Mucosa of descending colon (tissue), 3 donors: Measurements from ENCODE around the gene ZSCAN31. TPM values are rescaled to one million over a fixed set of nuclear protein-coding genes. Genes with fewer than 3 reads are reported as not detected.
"Not testable (repeated sequence)": the region's sequence is repeated elsewhere in the genome, so short reads cannot be mapped to it uniquely, and the experiment has no call there.

Source experiments
- ATAC-seq: fragments of 200-7000 bp; cut with Tn5 transposase; one replicate; pipeline ENCODE4 v1.9.1; 2020; ENCODE audit warnings: mild to moderate bottlenecking, moderate library complexity
- DNase-seq, 3 donors: peaks; one replicate each; pipeline ENCODE4 v3.0.0-alpha.2; 2020
- H3K36me3 ChIP-seq: fragments of 200-600 bp; one replicate; pipeline ENCODE4 v1.8.0; 2021; ENCODE audit warnings: low read depth, mild to moderate bottlenecking
- H3K4me1 ChIP-seq: fragments of 200-600 bp; one replicate; pipeline ENCODE4 v1.8.0; 2021; ENCODE audit warnings: low read depth, mild to moderate bottlenecking
- H3K4me3 ChIP-seq: fragments of 200-600 bp; one replicate; pipeline ENCODE4 v1.8.0; 2021; ENCODE audit warnings: mild to moderate bottlenecking
- H3K9me3 ChIP-seq: fragments of 200-600 bp; one replicate; pipeline ENCODE4 v1.8.0; 2021; ENCODE audit warnings: mild to moderate bottlenecking
- CTCF ChIP-seq: fragments of 200-600 bp; IDR thresholded peaks from one replicate; pipeline ENCODE4 v1.8.0; 2022; ENCODE audit warnings: antibody characterized with exemption, mild to moderate bottlenecking
- intact Hi-C, 2 donors: fragments of 100-400 bp; cut with DNase I in 1 of 2; cut with micrococcal nuclease in 1 of 2; formaldehyde crosslinking; loops; one replicate each; pipeline versions ENCODE4 v1.11.0 to v1.11.1; 2022; cut with DNase I, micrococcal nuclease
- total RNA-seq, 3 donors: library from RNA; stranded (reverse); fragmentation: NEBNext Ultra II Directional in 2 of 3; extraction: Animal tissue kit (Norgen Biotek cat#: 25700) in 2 of 3; gene quantifications; one replicate each; pipeline versions ENCODE4 v1.2.1 to v1.2.4, GENCODE V29; 2021 to 2023
- donor health status: DM: no; HTN: no; CAD: no; lungs with moderate emphysema.
- donor health status: DM: no; HTN: no; CAD: no.
- donor health status: DM: no; HTN: yes; CAD: no.

ZSCAN31 gene
- total RNA-seq, 3 donors from 2014 or later, result 6.3 to 20.5 (median 8.7) TPM

GRCh38 chr6:28311139-28311823 lies 24.7 kb downstream of the ZSCAN31 start:
- no peaks in the 10 kb centered on the region for H3K36me3 ChIP-seq
- H3K9me3 ChIP-seq, result peaks cover 10% of the 10 kb centered on the region
- H3K4me3 ChIP-seq, result no peak overlapping the region
- no peak for ATAC-seq
- no peaks in the 10 kb centered on the region for H3K4me1 ChIP-seq
- DNase-seq, result no peak
- intact Hi-C loops, result no loop called here
- no peak for TF ChIP-seq CTCF

- H3K4me3 ChIP-seq, ATAC-seq, intact Hi-C loops, H3K4me1 ChIP-seq, DNase-seq, H3K36me3 ChIP-seq: not testable (repeated sequence)
- peaks cover 15% of the 10 kb centered on the region for H3K9me3 ChIP-seq
Measured at GRCh38 chr6:28306363-28306762, 29.6 kb downstream of the ZSCAN31 start.

DNA sequence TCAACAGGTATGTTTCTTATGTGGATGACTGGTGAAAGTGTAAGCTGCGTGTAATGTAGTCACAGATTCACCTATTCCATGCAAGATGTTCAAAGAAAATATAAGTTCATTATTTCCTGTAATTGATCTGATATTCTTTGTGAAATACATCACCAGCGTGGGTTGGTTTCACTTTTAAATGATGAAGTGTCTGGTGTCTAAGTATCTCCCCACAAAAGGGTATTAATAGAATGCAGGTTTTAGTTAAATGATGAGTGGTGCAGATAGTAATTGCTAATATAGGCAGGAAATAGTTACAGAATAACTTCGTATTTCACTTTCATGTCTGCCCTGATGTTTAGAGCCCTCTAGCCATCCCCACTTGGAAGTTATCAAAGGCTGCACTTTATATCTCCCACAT lies 32.4 kb downstream of the ZSCAN31 start:
- intact Hi-C loops, result no loop called here
- H3K4me3 ChIP-seq, result no peak overlapping the region
- H3K4me1 ChIP-seq, result no peaks in the 10 kb centered on the region
- TF ChIP-seq CTCF, result no peak
- DNase-seq (no peak), ATAC-seq (no peak)
- no peaks in the 10 kb centered on the region for H3K36me3 ChIP-seq
- H3K9me3 ChIP-seq, result peaks cover 12% of the 10 kb centered on the region

- H3K36me3 ChIP-seq, result no peaks in the 10 kb centered on the region
- no peaks in the 10 kb centered on the region for H3K9me3 ChIP-seq
- DNase-seq, result no peak
- intact Hi-C loops, result no loop called here
- no peaks in the 10 kb centered on the region for H3K4me1 ChIP-seq
- H3K4me3 ChIP-seq, result no peak overlapping the region
- TF ChIP-seq CTCF, result no peak
- no peak for ATAC-seq
Measured at GRCh38 chr6:28296520-28297060, 39.4 kb downstream of the ZSCAN31 start.

- H3K36me3 ChIP-seq, result no peaks in the 10 kb centered on the region
- no peaks in the 10 kb centered on the region for H3K4me1 ChIP-seq
- no peak for TF ChIP-seq CTCF
- no peak overlapping the region for H3K4me3 ChIP-seq
- H3K9me3 ChIP-seq, result no peaks in the 10 kb centered on the region
- intact Hi-C loops, result no loop called here
- no peak for DNase-seq
- no peak for ATAC-seq
Measured at GRCh38 chr6:28295326-28295725, 40.6 kb downstream of the ZSCAN31 start.

- no peak for TF ChIP-seq CTCF
- no peaks in the 10 kb centered on the region for H3K4me1 ChIP-seq
- H3K36me3 ChIP-seq, result no peaks in the 10 kb centered on the region
- intact Hi-C loops, result no loop called here
- DNase-seq (no peak), ATAC-seq (no peak)
- no peaks in the 10 kb centered on the region for H3K9me3 ChIP-seq
- no peak overlapping the region for H3K4me3 ChIP-seq
Measured at GRCh38 chr6:28291573-28291972, 44.4 kb downstream of the ZSCAN31 start.
